Measurements from ENCODE around the gene CFAP69. TPM values are rescaled to one million over a fixed set of nuclear protein-coding genes. Genes with fewer than 3 reads are reported as not detected.

CFAP69 gene, protein sequence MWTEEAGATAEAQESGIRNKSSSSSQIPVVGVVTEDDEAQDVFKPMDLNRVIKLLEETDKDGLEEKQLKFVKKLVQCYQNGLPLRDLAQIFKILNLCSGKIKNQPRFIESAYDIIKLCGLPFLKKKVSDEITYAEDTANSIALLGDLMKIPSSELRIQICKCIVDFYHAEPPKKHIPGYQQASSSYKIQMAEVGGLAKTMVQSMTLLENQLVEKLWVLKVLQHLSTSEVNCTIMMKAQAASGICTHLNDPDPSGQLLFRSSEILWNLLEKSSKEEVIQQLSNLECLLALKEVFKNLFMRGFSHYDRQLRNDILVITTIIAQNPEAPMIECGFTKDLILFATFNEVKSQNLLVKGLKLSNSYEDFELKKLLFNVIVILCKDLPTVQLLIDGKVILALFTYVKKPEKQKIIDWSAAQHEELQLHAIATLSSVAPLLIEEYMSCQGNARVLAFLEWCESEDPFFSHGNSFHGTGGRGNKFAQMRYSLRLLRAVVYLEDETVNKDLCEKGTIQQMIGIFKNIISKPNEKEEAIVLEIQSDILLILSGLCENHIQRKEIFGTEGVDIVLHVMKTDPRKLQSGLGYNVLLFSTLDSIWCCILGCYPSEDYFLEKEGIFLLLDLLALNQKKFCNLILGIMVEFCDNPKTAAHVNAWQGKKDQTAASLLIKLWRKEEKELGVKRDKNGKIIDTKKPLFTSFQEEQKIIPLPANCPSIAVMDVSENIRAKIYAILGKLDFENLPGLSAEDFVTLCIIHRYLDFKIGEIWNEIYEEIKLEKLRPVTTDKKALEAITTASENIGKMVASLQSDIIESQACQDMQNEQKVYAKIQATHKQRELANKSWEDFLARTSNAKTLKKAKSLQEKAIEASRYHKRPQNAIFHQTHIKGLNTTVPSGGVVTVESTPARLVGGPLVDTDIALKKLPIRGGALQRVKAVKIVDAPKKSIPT
- 3.9 and 6.1 TPM in 2 replicates for total RNA-seq (2012; rRNA removed)

DNA sequence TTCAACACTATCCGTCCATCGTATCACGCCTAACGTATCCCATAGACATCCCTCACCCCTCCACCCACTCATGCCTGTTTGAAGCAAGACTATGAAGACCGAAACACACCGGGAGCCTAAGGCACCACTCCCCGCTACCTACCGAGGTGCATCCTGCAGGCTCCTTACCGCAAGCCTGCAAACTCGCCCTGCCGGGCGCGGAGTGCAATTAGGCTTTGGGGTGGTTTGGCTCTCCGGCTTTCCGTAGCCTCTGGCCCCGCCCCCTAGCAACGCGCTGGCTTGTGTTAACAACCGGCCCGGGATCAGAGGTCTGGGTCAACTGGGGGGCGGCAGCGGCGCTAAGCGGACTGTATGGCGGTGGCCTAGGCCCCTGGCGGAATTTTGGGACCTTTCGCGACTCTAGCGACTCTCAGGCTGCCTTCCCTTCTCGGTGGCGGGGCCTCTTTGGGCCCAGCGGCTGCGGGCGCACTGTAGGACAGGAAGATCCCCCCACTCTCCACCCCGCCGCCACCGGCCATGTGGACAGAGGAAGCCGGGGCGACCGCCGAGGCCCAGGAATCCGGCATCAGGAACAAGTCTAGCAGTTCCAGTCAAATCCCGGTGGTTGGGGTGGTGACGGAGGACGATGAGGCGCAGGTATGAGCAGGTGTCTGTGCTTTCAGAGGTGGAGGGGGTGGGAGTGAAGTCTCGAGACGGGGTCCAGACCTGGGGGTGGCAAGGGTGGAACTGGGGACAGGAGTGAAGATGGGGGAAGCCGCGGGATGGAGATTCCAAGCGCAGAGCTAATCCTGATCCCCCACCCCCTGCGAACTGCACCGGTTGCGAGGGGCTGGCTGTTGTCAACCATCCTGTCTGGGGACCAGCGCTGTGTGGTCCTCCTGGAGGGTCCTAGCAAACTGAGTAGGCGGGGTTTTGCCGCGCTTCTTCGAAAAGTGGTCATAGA, at the start of gene CFAP69:
Gene CFAP69, plus strand, starts transcription at position 266 of the 943 bp plus-strand sequence. Its CDS starts 251 bp downstream, at position 517.
- Histone ChIP-seq H3K4me3 (ENCODE audit: low read length) (peak within 1 kb of the TSS; percentile 81), H3K27me3 (ENCODE audit: control insufficient read depth, insufficient read depth, low read length) (no peaks in the 10 kb centered on the region), H3K36me3 (ENCODE audit: insufficient read depth, low read length) (no peaks in the 10 kb centered on the region), H3K9me3 (replicated peaks; ENCODE audit: low read length) (no peaks in the 10 kb centered on the region), H3K4me1 (ENCODE audit: control insufficient read depth, insufficient read depth, low read length) (peaks cover 10% of the 10 kb centered on the region), H3K4me2 (ENCODE audit: low read length) (peak within 1 kb of the TSS; percentile 85), H3K9ac (ENCODE audit: low read depth, low read length) (peak within 1 kb of the TSS; percentile 87)

DNA sequence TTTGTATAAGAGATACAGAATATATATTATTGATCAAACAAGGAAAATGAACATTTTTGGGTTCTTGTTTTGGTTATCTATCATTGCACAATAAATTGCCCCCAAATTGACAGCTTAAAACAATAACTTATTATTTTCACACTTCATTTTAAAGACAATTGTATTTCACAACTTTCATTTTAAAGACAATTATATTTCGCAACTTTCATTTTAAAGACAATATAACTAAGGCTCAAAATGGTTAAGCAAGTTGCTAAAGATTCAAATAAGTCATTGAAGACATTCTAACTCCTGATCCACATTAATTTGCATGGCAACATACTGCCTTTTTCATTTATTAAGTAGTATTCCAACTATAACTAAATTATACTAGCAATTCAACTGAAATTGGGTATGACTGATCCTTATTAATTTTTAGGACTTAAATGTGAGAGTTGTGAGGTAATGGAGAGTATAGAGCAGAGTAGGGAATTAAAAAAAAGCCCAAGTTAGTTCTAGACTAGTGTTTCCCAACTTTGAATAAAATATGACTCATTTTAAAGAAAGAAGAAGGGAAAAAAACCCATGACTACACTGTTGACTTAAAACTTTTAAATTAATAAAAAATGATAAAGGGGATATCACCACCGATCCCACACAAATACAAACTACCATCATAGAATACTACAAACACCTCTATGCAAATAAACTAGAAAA, 43.3 kb upstream of the CFAP69 start:
- Histone ChIP-seq H3K4me2 (ENCODE audit: low read length) (no peak overlapping the region), H3K27me3 (ENCODE audit: control insufficient read depth, insufficient read depth, low read length) (no peaks in the 10 kb centered on the region), H3K4me3 (ENCODE audit: low read length) (no peak overlapping the region), H3K4me1 (ENCODE audit: control insufficient read depth, insufficient read depth, low read length) (no peaks in the 10 kb centered on the region), H3K9me3 (replicated peaks; ENCODE audit: low read length) (no peaks in the 10 kb centered on the region), H3K9ac (ENCODE audit: low read depth, low read length) (no peak overlapping the region), H3K36me3 (ENCODE audit: insufficient read depth, low read length) (no peaks in the 10 kb centered on the region)

DNA sequence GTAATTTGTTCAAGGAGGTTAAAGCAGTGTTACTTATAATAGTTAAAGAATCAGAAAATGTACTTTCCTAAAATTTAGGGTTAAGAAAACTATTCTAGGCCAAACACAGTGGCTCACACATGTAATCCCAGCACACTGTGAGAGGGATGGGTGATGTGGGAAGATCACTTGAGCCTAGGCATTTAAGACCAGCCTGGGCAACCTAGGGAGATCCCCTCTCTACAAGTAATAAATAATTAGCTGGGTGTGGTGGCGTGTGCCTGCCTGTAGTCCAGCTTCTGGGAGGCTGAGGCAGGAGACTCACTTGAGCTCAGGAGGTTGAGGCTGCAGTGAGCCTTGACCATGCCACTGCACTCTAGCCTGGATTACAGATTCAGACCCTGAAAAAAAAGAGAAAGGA, 37.0 kb upstream of the CFAP69 start:
- H3K4me3 ChIP-seq (ENCODE audit: low read length) = no peak overlapping the region
- no peaks in the 10 kb centered on the region for H3K9me3 ChIP-seq (replicated peaks; ENCODE audit: low read length)
- peaks cover 11% of the 10 kb centered on the region for H3K4me1 ChIP-seq (ENCODE audit: control insufficient read depth, insufficient read depth, low read length)
- no peaks in the 10 kb centered on the region for H3K27me3 ChIP-seq (ENCODE audit: control insufficient read depth, insufficient read depth, low read length)
- no peak overlapping the region for H3K4me2 ChIP-seq (ENCODE audit: low read length)
- no peaks in the 10 kb centered on the region for H3K36me3 ChIP-seq (ENCODE audit: insufficient read depth, low read length)
- no peak overlapping the region for H3K9ac ChIP-seq (ENCODE audit: low read depth, low read length)

DNA sequence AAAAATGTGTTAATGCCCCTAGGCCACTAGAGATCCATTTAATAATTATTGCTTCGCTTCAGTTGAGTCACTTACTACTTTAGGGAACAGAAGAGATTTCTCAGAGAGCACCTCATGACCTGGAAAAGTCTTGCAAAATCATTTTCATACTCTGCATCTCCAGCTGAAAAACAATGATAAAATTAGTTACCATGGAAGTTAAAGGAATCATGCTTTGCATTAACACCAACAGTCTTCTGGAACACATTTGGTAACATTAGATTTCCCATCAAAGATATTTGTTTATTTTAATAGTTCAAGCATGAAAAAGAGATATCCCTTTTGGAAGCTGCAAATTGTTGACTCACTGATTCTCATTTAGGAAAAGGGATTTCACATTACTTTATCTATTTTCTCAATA, 35.2 kb upstream of the CFAP69 start:
- Histone ChIP-seq H3K9me3 (replicated peaks; ENCODE audit: low read length) (no peaks in the 10 kb centered on the region), H3K27me3 (ENCODE audit: control insufficient read depth, insufficient read depth, low read length) (no peaks in the 10 kb centered on the region), H3K4me2 (ENCODE audit: low read length) (no peak overlapping the region), H3K4me3 (ENCODE audit: low read length) (no peak overlapping the region), H3K4me1 (ENCODE audit: control insufficient read depth, insufficient read depth, low read length) (peaks cover 11% of the 10 kb centered on the region), H3K9ac (ENCODE audit: low read depth, low read length) (no peak overlapping the region), H3K36me3 (ENCODE audit: insufficient read depth, low read length) (no peaks in the 10 kb centered on the region)

DNA sequence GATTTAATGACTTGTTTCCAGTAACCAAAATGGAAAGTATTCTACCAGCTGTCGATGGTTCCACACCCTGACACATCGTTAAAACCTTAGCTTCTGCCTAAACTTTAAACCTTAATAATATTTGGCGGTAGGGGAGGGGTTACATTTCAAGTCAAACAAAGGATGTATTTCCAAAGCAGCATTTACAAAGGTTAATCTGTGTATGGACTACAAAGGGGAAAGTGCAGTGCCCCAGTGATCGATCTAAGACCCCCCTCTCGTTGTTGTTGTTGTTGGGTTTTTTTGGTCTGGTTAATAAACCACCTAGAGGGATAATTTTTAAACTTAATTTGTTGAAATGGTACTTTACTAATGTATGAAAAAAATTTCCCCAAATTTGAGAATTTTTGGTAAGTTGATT, 34.5 kb upstream of the CFAP69 start:
- no peaks in the 10 kb centered on the region for H3K9me3 ChIP-seq (replicated peaks; ENCODE audit: low read length)
- no peak overlapping the region for H3K4me3 ChIP-seq (ENCODE audit: low read length)
- no peaks in the 10 kb centered on the region for H3K27me3 ChIP-seq (ENCODE audit: control insufficient read depth, insufficient read depth, low read length)
- H3K4me2 ChIP-seq (ENCODE audit: low read length) = no peak overlapping the region
- H3K36me3 ChIP-seq (ENCODE audit: insufficient read depth, low read length) = no peaks in the 10 kb centered on the region
- H3K9ac ChIP-seq (ENCODE audit: low read depth, low read length) = peak overlapping the region; percentile 84
- peaks cover 11% of the 10 kb centered on the region for H3K4me1 ChIP-seq (ENCODE audit: control insufficient read depth, insufficient read depth, low read length)

DNA sequence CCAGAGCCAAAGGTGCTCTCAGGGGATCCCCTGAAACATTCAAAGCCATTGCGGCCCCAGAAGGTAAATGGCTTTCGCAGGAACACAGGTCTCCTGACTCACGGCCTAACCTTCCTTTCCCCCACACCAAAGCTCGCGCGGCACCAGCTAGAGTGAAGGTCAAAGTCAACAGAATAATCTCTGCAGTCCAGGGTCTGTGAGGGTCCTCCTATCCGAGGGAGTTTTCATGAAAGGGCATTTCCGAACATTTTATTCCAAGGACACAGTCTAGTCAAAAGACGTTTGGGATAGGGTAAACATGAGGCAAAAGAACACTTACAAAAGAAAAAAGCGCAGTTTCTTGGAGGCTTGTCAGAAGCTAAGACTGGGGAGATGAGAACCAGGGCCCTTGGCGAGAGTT, 34.0 kb upstream of the CFAP69 start:
- H3K4me2 ChIP-seq (ENCODE audit: low read length) = peak overlapping the region; percentile 95
- H3K9ac ChIP-seq (ENCODE audit: low read depth, low read length) = peak overlapping the region; percentile 84
- H3K27me3 ChIP-seq (ENCODE audit: control insufficient read depth, insufficient read depth, low read length) = no peaks in the 10 kb centered on the region
- H3K36me3 ChIP-seq (ENCODE audit: insufficient read depth, low read length) = no peaks in the 10 kb centered on the region
- no peaks in the 10 kb centered on the region for H3K9me3 ChIP-seq (replicated peaks; ENCODE audit: low read length)
- H3K4me3 ChIP-seq (ENCODE audit: low read length) = peak overlapping the region; percentile 82
- peaks cover 11% of the 10 kb centered on the region for H3K4me1 ChIP-seq (ENCODE audit: control insufficient read depth, insufficient read depth, low read length)

DNA sequence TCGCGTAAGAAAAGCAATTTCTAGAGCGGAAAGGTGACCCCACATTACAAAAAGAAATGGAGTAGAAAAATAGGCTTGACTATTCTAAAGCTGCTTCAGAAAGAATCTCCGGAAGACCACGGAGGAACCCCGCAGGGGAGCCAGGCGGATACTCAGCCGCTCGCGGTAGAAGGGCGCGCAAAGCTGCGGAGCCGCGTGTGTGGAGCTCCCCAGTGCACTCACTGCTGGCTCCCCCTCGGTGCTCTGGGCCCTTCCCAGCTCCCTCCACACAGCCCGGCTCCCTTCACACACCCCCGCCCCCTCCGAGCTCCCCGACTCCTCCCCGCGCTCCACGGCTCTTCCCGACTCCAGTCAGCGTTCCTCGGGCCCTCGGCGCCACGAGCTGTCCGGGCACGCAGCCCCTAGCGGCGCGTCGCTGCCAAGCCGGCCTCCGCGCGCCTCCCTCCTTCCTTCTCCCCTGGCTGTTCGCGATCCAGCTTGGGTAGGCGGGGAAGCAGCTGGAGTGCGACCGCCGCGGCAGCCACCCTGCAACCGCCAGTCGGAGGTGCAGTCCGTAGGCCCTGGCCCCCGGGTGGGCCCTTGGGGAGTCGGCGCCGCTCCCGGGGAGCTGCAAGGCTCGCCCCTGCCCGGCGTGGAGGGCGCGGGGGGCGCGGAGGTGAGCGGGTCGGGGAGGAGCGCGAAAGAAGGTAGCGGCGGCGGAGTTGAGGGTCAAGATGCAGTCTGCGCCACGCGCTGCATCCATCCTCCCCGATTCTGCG, 33.4 kb upstream of the CFAP69 start, which contains the start of gene STEAP2:
Gene STEAP2, plus strand, starts transcription at position 350 of the 758 bp plus-strand sequence. CDS start 13,343 bp downstream, outside the sequence.
- peak within 1 kb of the TSS; percentile 84 for H3K9ac ChIP-seq (ENCODE audit: low read depth, low read length)
- H3K36me3 ChIP-seq (ENCODE audit: insufficient read depth, low read length) = no peaks in the 10 kb centered on the region
- peak within 1 kb of the TSS; percentile 95 for H3K4me2 ChIP-seq (ENCODE audit: low read length)
- no peaks in the 10 kb centered on the region for H3K9me3 ChIP-seq (replicated peaks; ENCODE audit: low read length)
- H3K4me1 ChIP-seq (ENCODE audit: control insufficient read depth, insufficient read depth, low read length) = peaks cover 11% of the 10 kb centered on the region
- H3K4me3 ChIP-seq (ENCODE audit: low read length) = peak within 1 kb of the TSS; percentile 82
- H3K27me3 ChIP-seq (ENCODE audit: control insufficient read depth, insufficient read depth, low read length) = no peaks in the 10 kb centered on the region

DNA sequence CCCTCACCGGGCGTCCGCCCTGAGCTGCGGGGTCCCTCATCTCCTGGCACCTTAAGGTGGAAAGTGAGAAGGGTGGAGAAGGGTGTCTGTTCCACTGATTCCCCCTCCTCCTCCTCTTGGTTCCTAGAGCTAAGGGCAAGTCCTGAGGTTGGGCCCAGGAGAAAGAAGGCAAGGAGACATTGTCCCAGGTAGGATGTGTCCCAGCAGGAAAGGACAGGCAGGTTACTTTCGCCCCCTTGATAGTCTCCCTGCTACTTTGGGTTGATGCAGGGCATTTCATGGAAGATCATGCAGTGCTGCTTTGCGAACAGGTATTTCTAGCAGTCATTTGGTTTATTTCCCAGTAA, 32.9 kb upstream of the CFAP69 start:
- no peaks in the 10 kb centered on the region for H3K36me3 ChIP-seq (ENCODE audit: insufficient read depth, low read length)
- no peaks in the 10 kb centered on the region for H3K27me3 ChIP-seq (ENCODE audit: control insufficient read depth, insufficient read depth, low read length)
- peaks cover 11% of the 10 kb centered on the region for H3K4me1 ChIP-seq (ENCODE audit: control insufficient read depth, insufficient read depth, low read length)
- peak overlapping the region; percentile 95 for H3K4me2 ChIP-seq (ENCODE audit: low read length)
- peak overlapping the region; percentile 84 for H3K9ac ChIP-seq (ENCODE audit: low read depth, low read length)
- no peaks in the 10 kb centered on the region for H3K9me3 ChIP-seq (replicated peaks; ENCODE audit: low read length)
- peak overlapping the region; percentile 82 for H3K4me3 ChIP-seq (ENCODE audit: low read length)

DNA sequence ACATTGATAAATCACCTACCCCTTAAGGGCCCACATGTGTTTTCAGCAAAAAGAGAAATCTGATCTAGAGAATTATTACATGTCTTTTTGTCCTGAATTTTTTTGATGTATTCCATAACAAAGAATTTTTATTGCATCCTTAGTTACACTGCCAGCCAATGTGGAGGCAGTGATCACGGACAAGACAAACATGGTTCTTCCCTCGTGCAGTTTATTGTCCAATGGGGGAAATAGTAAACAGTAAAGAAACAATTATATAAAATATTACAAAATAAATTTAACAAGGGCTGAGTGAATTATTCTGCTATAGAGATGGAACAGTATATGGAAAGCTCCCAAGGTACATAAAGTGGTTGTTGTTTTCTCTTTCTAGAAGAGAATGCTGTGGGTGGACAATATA, 31.5 kb upstream of the CFAP69 start:
- Histone ChIP-seq H3K9me3 (replicated peaks; ENCODE audit: low read length) (no peaks in the 10 kb centered on the region), H3K36me3 (ENCODE audit: insufficient read depth, low read length) (no peaks in the 10 kb centered on the region), H3K4me1 (ENCODE audit: control insufficient read depth, insufficient read depth, low read length) (peaks cover 11% of the 10 kb centered on the region), H3K9ac (ENCODE audit: low read depth, low read length) (no peak overlapping the region), H3K4me3 (ENCODE audit: low read length) (no peak overlapping the region), H3K4me2 (ENCODE audit: low read length) (no peak overlapping the region), H3K27me3 (ENCODE audit: control insufficient read depth, insufficient read depth, low read length) (no peaks in the 10 kb centered on the region)

DNA sequence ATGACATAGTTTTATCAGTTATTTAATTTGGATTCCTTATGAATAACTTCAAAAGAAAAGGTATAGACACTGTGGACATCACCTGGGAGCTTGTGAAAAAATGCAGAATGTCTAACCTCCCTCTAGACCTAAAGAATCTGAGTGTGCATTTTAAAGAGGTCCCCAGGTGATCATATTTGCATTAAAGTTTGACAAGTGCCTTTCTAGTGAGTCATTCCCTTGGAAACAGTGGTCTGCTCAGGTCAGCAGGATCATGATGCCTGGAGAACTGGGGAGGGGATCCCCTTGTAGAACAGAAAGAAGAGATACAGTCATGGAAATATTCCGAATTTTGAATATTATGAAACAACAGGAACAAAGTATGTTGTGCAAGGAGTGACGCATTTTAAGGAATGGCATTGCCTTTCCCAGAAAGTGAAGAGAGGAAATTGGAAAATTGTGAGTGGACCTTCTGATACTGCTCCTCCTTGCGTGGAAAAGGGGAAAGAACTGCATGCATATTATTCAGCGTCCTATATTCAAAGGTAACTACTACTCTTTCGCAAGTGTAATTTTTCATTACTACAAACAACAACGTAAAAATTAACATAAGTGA, 28.8 kb upstream of the CFAP69 start:
- H3K4me3 ChIP-seq (ENCODE audit: low read length) = no peak overlapping the region
- no peak overlapping the region for H3K9ac ChIP-seq (ENCODE audit: low read depth, low read length)
- H3K4me2 ChIP-seq (ENCODE audit: low read length) = no peak overlapping the region
- no peaks in the 10 kb centered on the region for H3K9me3 ChIP-seq (replicated peaks; ENCODE audit: low read length)
- H3K36me3 ChIP-seq (ENCODE audit: insufficient read depth, low read length) = no peaks in the 10 kb centered on the region
- peaks cover 6% of the 10 kb centered on the region for H3K4me1 ChIP-seq (ENCODE audit: control insufficient read depth, insufficient read depth, low read length)
- H3K27me3 ChIP-seq (ENCODE audit: control insufficient read depth, insufficient read depth, low read length) = no peaks in the 10 kb centered on the region
